SU-DHL-6 (cell line): Measurements from ENCODE around the gene C5orf15.

Experiments
- H2AFZ ChIP-seq: fragments of 200-600 bp; sonication (generic); 2 replicates; pipeline ENCODE4 v1.6.1; 2014; ENCODE audit warnings: low read depth, mild to moderate bottlenecking, moderate library complexity, mixed read lengths, antibody characterized with exemption, low read length; ENCODE audit not compliant: severe bottlenecking
- H3F3A ChIP-seq: fragments of 200-600 bp; shearing (Covaris generic); 2 replicates; pipeline ENCODE4 v1.6.0; 2016; ENCODE audit warnings: antibody characterized with exemption, mild to moderate bottlenecking; ENCODE audit not compliant: insufficient read depth
- H3K27ac ChIP-seq: fragments of 200-600 bp; sonication (generic); 2 replicates; pipeline ENCODE4 v1.5.1; 2016; ENCODE audit warnings: low read depth, mild to moderate bottlenecking, low read length, moderate library complexity, mixed read lengths
- H3K27me3 ChIP-seq: fragments of 200-600 bp; sonication (generic), shearing (Covaris generic); 2 replicates; pipeline ENCODE4 v1.6.0; 2014; ENCODE audit warnings: mild to moderate bottlenecking, low read length
- H3K36me3 ChIP-seq: fragments of 200-600 bp; sonication (generic); 2 replicates; pipeline ENCODE4 v1.6.1; 2014; ENCODE audit warnings: mild to moderate bottlenecking, low read length, mixed read lengths
- H3K4me2 ChIP-seq: fragments of 300-600, 200-600 bp; shearing (Covaris generic), sonication (generic); 2 replicates; pipeline ENCODE4 v1.6.0; 2014; ENCODE audit warnings: low read length, low read depth, mild to moderate bottlenecking; ENCODE audit not compliant: poor library complexity, severe bottlenecking
- H3K4me3 ChIP-seq: fragments of 200-600 bp; sonication (generic); 2 replicates; pipeline ENCODE4 v1.5.1; 2014; ENCODE audit warnings: antibody characterized with exemption, low read length, mild to moderate bottlenecking, mixed read lengths; ENCODE audit not compliant: insufficient read depth, poor library complexity, severe bottlenecking
- H3K79me2 ChIP-seq: fragments of 200-600 bp; sonication (generic); 2 replicates; pipeline ENCODE4 v1.6.1; 2014; ENCODE audit warnings: mild to moderate bottlenecking, low read length, moderate library complexity; ENCODE audit not compliant: insufficient read depth
- H3K9ac ChIP-seq: fragments of 200-600 bp; sonication (generic); 2 replicates; pipeline ENCODE4 v1.7.0; 2014; ENCODE audit warnings: mild to moderate bottlenecking, low read length
- H3K9me2 ChIP-seq: fragments of 200-600 bp; sonication (generic); replicated peaks from 2 replicates; pipeline ENCODE4 v1.6.1; 2014; ENCODE audit warnings: low read length; ENCODE audit not compliant: insufficient read depth
- H3K9me3 ChIP-seq: fragments of 200-600 bp; sonication (generic); 2 replicates; pipeline ENCODE4 v1.6.1; 2014; ENCODE audit warnings: low read length, mixed read lengths; ENCODE audit not compliant: insufficient read depth
- H4K20me1 ChIP-seq: fragments of 200-600 bp; sonication (generic); 2 replicates; pipeline ENCODE4 v1.6.1; 2014; ENCODE audit warnings: low read depth, mild to moderate bottlenecking, antibody characterized with exemption, low read length, moderate library complexity, mixed read lengths
- CTCF ChIP-seq: fragments of 200-600 bp; sonication (generic); IDR thresholded peaks from one replicate; pipeline ENCODE4 v1.5.1; 2017; ENCODE audit warnings: antibody characterized with exemption, mild to moderate bottlenecking, low read length, moderate library complexity; ENCODE audit not compliant: insufficient read depth, poor library complexity, severe bottlenecking
- EZH2phosphoT487 ChIP-seq: fragments of 200-600 bp; sonication (generic), shearing (Covaris generic); conservative IDR thresholded peaks from 2 replicates; pipeline ENCODE4 v1.6.1; 2018; ENCODE audit warnings: mild to moderate bottlenecking, antibody characterized with exemption, low read length, moderate library complexity, mixed read lengths

The C5orf15 gene

GRCh38 chr5:133995341-133995740, 26.9 kb upstream of the C5orf15 start:
- Histone ChIP-seq H3K9me2 (no peaks in the 10 kb centered on the region), H3K4me3 (no peak overlapping the region), H3K36me3 (peaks cover 14% of the 10 kb centered on the region), H3K9ac (no peak overlapping the region), H3K4me2 (no peak overlapping the region), H3K9me3 (no peaks in the 10 kb centered on the region), H2AFZ (no peak overlapping the region), H3K27ac (no peak overlapping the region), H3K27me3 (no peaks in the 10 kb centered on the region), H4K20me1 (peaks cover 33% of the 10 kb centered on the region; the same call in 1 of the 2 replicates), H3F3A (no peaks in the 10 kb centered on the region), H3K79me2 (peaks cover 98% of the 10 kb centered on the region)
- no peak for TF ChIP-seq CTCF
- TF ChIP-seq EZH2phosphoT487 = no peak

- Histone ChIP-seq H3K36me3 (peaks cover 17% of the 10 kb centered on the region), H3K9ac (no peak overlapping the region), H3K79me2 (peaks cover 98% of the 10 kb centered on the region), H3K27me3 (no peaks in the 10 kb centered on the region), H3K9me3 (no peaks in the 10 kb centered on the region), H3K27ac (no peak overlapping the region), H2AFZ (no peak overlapping the region), H3K4me3 (no peak overlapping the region), H3K9me2 (no peaks in the 10 kb centered on the region), H3F3A (no peaks in the 10 kb centered on the region), H4K20me1 (peaks cover 33% of the 10 kb centered on the region; the same call in 1 of the 2 replicates), H3K4me2 (no peak overlapping the region)
- TF ChIP-seq CTCF (no peak), EZH2phosphoT487 (no peak)
Observed at GRCh38 chr5:133994990-133995333, 26.5 kb upstream of the C5orf15 start.

- peaks cover 17% of the 10 kb centered on the region for H3K36me3 ChIP-seq
- no peak for TF ChIP-seq EZH2phosphoT487
- TF ChIP-seq CTCF = no peak
- no peaks in the 10 kb centered on the region for H3K9me2 ChIP-seq
- H3K4me2 ChIP-seq = no peak overlapping the region
- no peaks in the 10 kb centered on the region for H3K9me3 ChIP-seq
- no peaks in the 10 kb centered on the region for H3F3A ChIP-seq
- H3K27me3 ChIP-seq = no peaks in the 10 kb centered on the region
- H3K27ac ChIP-seq = no peak overlapping the region
- no peak overlapping the region for H3K4me3 ChIP-seq
- no peak overlapping the region for H3K9ac ChIP-seq
- peaks cover 93% of the 10 kb centered on the region for H3K79me2 ChIP-seq
- peaks cover 30% of the 10 kb centered on the region; the same call in 1 of the 2 replicates for H4K20me1 ChIP-seq
- no peak overlapping the region for H2AFZ ChIP-seq
Observed at GRCh38 chr5:133994297-133994989, 26.0 kb upstream of the C5orf15 start.
